Measurements from ENCODE around the gene GUCY1A1.
A peak's percentile ranks its signal among the peaks of the same experiment; 100 is the strongest.
"Not testable (repeated sequence)": the region's sequence is repeated elsewhere in the genome, so short reads cannot be mapped to it uniquely, and the experiment has no call there.

The GUCY1A1 gene

DNA sequence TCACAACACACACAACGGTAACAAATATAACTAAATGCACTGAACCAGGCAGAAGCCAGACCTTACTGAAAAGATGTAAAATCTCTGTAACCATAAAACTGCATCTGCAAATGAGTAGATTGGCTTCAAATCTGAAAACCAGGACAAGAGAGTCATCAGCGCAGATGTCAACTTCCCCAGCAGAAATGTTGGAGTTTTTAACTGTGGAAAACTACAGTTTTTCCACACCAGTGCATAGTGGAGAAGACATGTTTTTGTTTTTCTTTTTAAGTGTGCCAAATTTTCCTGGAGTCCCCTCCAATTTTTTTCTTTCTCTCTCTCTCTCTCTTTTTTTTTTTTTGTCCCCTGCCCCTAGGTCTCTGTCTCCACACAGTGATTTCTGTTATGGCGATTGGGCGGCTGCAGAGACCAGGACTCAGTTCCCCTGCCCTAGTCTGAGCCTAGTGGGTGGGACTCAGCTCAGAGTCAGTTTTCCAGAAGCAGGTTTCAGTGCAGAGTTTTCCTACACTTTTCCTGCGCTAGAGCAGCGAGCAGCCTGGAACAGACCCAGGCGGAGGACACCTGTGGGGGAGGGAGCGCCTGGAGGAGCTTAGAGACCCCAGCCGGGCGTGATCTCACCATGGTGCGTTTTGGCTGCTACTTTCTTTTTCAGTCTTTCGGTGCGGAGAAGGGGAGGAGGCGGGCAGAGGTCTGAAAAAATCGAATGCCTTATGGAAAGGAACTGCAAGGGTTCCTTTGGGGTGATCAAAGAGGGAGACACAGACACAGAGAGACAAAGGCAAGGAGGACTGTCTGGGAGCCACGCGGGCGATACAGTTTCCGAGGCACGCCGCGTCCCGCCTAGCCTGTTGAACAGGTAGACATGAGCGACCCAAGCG, at the start of gene GUCY1A1:
Gene GUCY1A1 (plus strand): TSS at position 505 of the 878 bp plus-strand sequence. CDS start 30,020 bp downstream, outside the sequence.
- no peak for DNase-seq

DNA sequence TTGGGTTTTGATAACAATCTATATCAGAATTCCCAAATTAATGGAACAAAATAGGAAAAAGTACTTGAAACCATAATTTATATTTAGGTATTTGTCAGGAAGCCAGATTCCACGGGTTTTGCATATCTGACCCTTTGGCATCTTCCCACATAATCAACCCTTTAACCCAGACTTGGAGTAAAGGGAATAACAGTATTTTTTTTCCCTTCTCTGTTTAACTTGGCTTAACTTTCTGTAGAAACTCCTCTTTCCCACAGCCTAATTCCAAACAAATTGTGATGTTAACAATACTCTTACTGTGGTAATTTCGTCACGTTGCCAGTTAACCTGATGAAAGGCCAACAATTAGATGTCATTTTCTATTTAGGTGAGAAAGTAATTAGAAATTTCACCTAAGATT, 49.4 kb upstream of the GUCY1A1 start:
- DNase-seq, result no peak

DNA sequence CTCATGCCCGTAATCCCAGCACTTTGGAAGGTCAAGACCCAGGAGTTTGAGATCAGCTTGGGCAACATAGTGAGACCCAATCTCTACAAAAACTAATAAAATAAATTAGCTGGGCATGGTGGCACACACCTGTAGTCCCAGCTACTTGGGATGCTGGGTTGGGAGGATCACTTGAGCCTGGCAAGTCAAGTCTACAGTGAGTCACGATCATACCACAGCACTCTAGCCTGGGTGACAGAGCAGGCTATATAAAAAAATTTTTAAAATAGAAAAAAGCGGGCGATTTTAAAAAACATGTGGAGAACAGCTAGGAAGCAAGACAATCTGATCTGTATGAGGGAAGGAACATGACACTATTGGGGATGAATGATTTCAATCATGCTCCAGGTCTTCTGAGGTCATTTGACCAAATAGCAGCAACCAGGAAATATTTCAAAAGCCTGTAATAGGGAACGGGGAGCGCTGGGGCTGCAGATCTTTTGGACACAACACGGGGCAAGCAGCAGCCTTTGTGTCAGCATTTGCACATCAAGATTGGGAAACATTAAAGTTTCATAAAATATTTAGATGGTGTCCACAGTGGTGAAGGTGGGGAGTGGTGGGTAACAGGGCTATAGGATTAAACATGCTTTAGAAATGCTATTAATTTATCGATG, 48.3 kb upstream of the GUCY1A1 start:
- no peak for DNase-seq

DNA sequence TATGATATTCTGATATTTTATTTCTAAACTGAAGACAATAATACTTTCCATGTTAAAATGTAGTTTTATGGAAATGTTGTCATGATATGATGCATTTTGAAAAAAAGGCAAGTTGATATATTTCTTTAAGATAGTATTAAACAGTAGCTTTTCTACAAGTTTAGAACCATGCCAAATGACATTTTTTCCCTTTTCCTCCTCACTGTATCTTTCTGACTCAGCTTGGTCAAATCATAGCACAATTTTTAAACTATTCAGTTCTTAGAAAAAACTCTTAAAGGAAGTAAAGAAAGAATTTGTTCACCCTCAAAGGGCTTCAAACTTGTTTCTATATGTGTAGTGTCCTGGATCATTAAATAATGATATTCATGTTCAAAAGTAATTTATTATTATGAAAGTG, 46.0 kb upstream of the GUCY1A1 start:
- no peak for DNase-seq

DNA sequence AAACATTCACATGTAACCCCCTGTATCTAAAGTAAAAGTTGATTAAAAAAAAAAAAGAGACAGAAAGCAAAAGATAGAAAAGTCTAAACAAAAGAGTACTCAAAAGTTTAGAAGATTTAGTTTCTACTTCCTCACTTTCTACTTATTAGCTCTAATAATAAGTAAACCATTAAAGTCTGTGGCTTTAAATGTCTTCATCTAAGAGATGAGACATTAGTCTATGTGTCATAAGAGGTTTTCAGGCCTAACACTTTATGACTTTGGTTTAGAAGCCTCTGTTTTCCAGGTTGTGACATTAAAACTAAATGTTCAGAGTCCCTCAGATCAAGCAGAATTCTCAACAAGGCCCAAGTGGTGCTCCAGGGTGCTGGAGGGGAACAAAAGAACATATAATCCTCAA, 42.2 kb upstream of the GUCY1A1 start:
- DNase-seq, result no peak

- no peak for DNase-seq
Observed at GRCh38 chr4:155626561-155626960, 40.1 kb upstream of the GUCY1A1 start.

- no peak for DNase-seq
Observed at GRCh38 chr4:155629183-155629825, 37.3 kb upstream of the GUCY1A1 start.

- DNase-seq, result no peak
Observed at GRCh38 chr4:155629956-155630355, 36.7 kb upstream of the GUCY1A1 start.

- DNase-seq, result no peak
Observed at GRCh38 chr4:155632310-155632840, 34.3 kb upstream of the GUCY1A1 start.

DNA sequence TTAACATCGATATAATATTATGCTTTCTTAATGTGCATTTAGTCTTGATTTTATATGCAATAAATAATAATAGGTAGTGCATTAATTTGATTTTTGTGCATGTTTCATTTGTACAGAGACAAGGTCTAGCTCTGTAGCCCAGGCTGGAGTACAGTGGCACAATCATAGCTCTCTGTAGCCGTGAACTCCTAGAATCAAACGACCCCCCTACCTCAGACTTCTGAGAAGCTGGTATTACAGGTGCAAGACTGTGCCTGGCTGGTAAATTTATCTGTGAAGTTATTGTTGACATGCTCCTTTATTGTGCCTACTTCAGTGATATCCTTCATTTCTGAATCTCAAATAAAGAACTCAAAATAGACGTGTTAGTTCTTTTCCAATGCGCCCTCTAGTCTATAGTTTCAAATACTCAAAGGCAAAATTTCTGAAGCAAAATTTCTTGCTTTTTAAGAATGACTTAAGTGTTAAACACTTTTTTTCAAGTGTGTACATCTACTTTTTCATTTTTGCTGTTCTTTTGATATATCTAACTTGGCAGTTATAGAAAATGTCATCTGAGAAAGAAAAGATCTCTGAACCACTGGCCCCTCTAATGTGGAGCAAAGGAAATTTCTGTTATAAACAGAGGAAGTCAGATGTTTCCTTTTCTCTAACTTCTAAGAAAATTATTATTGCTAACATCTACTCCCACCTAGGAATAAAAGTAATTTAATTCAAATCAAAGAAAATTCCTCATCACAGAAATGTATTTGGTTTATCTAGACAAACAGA, 28.3 kb upstream of the GUCY1A1 start:
- DNase-seq, result no peak

- peak in 1 of 2 donors; percentile 8 for DNase-seq
Observed at GRCh38 chr4:155639704-155640523, 26.7 kb upstream of the GUCY1A1 start.

GRCh38 chr4:155640751-155641150, 25.9 kb upstream of the GUCY1A1 start:
- DNase-seq, result no peak

- no peak for DNase-seq
Observed at GRCh38 chr4:155643087-155643486, 23.6 kb upstream of the GUCY1A1 start.

DNA sequence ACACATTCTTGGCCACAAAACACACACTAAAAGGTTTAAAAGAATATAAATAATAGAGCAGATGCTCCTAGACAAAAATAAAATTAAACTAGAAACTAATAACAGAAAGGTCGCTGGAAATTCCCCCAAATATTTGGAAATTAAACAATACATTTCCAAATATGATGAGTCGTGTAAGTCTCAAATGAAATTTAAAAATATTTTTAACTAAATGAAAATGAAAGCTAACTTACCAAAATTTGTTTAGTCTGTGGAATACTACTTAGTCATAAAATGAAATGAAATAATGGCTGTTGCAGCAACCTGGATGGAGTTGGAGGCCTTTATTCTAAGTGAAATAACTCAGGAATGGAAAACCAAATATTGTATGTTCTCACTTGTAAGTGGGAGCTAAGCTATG, 20.6 kb upstream of the GUCY1A1 start:
- DNase-seq, result no peak

- DNase-seq, result not testable (repeated sequence)
Observed at GRCh38 chr4:155650785-155651184, 15.9 kb upstream of the GUCY1A1 start.

- DNase-seq, result no peak
Observed at GRCh38 chr4:155653052-155653451, 13.6 kb upstream of the GUCY1A1 start.

DNA sequence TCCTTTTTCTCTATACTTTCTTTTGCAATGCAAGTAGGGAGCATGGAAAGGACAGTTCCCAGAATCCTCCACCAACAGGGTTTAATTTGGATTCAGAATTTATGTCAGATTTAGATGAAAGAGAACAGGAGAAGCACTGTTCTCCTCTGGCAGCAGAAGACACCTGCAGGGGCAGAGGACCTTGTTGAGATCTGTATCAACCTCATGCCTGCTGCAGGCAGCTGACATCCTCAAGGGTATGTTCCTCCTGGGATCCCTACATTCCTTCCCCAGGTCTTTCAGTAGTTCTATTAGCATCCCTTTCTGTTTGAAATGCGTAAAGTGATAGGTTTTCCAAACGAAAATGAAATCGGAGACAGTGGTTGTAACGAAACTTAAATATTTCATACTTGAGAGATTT, 10.6 kb upstream of the GUCY1A1 start:
- no peak for DNase-seq

DNA sequence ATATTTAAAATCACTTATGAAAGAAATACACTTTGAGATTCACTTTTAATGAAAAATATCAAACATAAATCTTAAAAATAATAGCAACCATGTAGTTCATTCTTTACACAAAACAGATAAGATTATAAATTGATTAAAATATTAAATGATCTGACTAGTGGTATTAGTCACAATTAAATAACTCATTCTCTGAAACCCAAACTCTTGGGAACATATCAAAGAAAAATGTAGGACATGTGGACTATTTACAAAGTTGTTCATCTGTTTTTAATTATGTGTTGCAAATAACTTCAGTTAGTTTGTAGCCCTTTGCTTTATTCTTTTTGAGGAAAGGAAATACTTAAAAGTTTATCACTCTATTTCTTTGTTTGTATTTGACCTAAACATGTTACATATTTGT, 9.5 kb upstream of the GUCY1A1 start:
- DNase-seq, result no peak

DNA sequence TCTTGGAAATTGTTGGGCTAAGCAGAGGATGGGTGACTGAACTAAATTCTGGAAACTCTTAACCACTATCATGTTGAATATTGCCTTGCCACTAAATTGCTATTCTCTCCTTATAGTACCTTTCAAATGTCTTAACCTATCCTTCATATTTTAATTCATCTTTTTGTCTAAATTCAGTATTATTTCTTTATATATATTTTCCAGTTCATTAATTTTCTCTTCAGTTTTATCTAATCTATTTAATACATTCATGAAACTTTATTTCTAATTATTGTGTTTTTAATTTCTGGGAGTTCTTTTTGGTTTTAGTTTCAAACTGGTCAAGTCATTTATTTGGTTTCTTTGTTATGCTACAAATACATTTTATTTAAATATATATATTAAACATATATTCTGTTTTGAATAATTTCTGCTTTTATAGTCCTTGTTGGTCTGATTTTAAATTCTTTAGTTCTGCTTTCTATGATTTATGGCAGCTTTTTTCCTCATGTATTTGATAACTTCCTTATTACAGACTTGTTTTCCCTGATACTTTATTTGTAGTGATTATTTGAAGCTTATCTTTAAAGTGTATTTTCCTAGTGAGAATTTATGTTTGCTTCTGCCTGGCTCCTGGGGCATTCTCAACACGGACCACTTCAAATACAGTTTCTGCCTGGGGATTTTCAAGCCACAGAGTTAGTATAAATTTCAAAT, 8.5 kb upstream of the GUCY1A1 start:
- no peak for DNase-seq

GRCh38 chr4:155658681-155659064, 8.0 kb upstream of the GUCY1A1 start:
- DNase-seq, result no peak

GRCh38 chr4:155659176-155659575, 7.5 kb upstream of the GUCY1A1 start:
- no peak for DNase-seq

Data from CD4-positive, alpha-beta T cell treated with Interleukin-4 for 1 hour (primary cell).